Nasal cavity respiratory epithelium epithelial cell of viscerocranial mucosa (primary cell): Measurements from ENCODE around the gene MAGEA4. TPM values are rescaled to one million over a fixed set of nuclear protein-coding genes. Genes with fewer than 3 reads are reported as not detected.

Source experiments
- total RNA-seq: library from RNA; depleted of rRNA; stranded (reverse); fragments of >200 nt; gene quantifications from 2 replicates; pipeline ENCODE4 v1.2.3, GENCODE V29; 2014

Gene MAGEA4, protein sequence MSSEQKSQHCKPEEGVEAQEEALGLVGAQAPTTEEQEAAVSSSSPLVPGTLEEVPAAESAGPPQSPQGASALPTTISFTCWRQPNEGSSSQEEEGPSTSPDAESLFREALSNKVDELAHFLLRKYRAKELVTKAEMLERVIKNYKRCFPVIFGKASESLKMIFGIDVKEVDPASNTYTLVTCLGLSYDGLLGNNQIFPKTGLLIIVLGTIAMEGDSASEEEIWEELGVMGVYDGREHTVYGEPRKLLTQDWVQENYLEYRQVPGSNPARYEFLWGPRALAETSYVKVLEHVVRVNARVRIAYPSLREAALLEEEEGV
- not detected in 2 replicates for total RNA-seq

GRCh38 chrX:151912780-151913179, at the start of gene MAGEA4:
Gene MAGEA4, plus strand, starts transcription at chrX:151912889. Its CDS starts 10,776 bp downstream, at chrX:151923665.

Other genes starting within 250 kb of the MAGEA4 start
- gene PRRG3, start 217.4 kb upstream of the MAGEA4 start, total RNA-seq, result not detected in 2 replicates
- not detected in 2 replicates for gene FATE1, start 196.9 kb upstream of the MAGEA4 start, total RNA-seq
- not detected in 2 replicates for gene CNGA2, start 178.1 kb upstream of the MAGEA4 start, total RNA-seq
- gene GABRE, start 61.8 kb downstream of the MAGEA4 start, total RNA-seq, result 21.9 and 54.4 TPM in 2 replicates
- gene MAGEA10, start 225.7 kb downstream of the MAGEA4 start, total RNA-seq, result not detected in 2 replicates